HG02943 (cell line): ENCODE results near the gene ADAM29.
"Not testable (repeated sequence)": the region's sequence is repeated elsewhere in the genome, so short reads cannot be mapped to it uniquely, and the experiment has no call there.

Experiments
- ATAC-seq: cut with Tn5 transposase; IDR thresholded peaks from one replicate; pipeline ENCODE4 v1.9.1; 2021; ENCODE audit warnings: mild to moderate bottlenecking, low read depth, moderate library complexity; ENCODE audit not compliant: unreplicated experiment

Gene ADAM29

GRCh38 chr4:174946246-174946645, 28.1 kb downstream of the ADAM29 start:
- ATAC-seq: no peak

- ATAC-seq: no peak
Observed at GRCh38 chr4:174948826-174949225, 30.7 kb downstream of the ADAM29 start.

GRCh38 chr4:174972911-174973310, 54.8 kb downstream of the ADAM29 start:
- no peak for ATAC-seq

- no peak for ATAC-seq
Observed at GRCh38 chr4:174973336-174973735, 55.2 kb downstream of the ADAM29 start.

GRCh38 chr4:174983128-174983750, 65.1 kb downstream of the ADAM29 start:
- ATAC-seq: no peak

- ATAC-seq: not testable (repeated sequence)
Observed at GRCh38 chr4:174983870-174984269, 65.7 kb downstream of the ADAM29 start.

- ATAC-seq: no peak
Observed at GRCh38 chr4:174989791-174990190, 71.6 kb downstream of the ADAM29 start.

GRCh38 chr4:174993916-174994315, 75.8 kb downstream of the ADAM29 start:
- ATAC-seq: no peak

GRCh38 chr4:174996079-174996478, 77.9 kb downstream of the ADAM29 start:
- ATAC-seq: no peak

- no peak for ATAC-seq
Observed at GRCh38 chr4:174999407-174999806, 81.2 kb downstream of the ADAM29 start.

- no peak for ATAC-seq
Observed at GRCh38 chr4:175017751-175018150, 99.6 kb downstream of the ADAM29 start.

- ATAC-seq: not testable (repeated sequence)
Observed at GRCh38 chr4:175019447-175019846, 101.3 kb downstream of the ADAM29 start.
